ENCODE measurements around the gene F3. TPM values are rescaled to one million over a fixed set of nuclear protein-coding genes. Genes with fewer than 3 reads are reported as not detected.

F3 gene
- total RNA-seq, 1 experiment from 2014 or later, result 8.0 TPM

DNA sequence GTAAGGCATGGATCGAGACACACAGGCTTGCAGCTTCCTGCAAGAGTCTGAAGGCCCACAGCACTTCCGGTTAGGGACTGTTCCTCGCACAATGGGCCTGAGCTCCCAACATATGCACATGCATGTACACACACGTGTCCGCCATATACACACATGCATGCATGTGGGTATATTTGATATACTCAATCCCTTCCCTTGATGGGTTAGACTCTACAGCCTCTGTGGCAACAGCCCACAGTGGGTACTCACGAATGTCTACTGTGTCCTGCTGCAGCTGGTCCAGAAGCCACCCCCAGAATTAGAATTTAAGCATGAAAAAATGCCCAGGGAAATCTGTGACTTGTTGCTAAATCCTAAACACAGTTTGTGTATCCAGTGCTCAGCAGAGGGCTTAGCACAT lies 9.9 kb downstream of the F3 start:
- Histone ChIP-seq H3K4me2 (ENCODE audit: low read length) (no peak overlapping the region), H3K27ac (ENCODE audit: low read length) (no peak overlapping the region), H3K9me3 (ENCODE audit: low read length) (no peaks in the 10 kb centered on the region), H3K4me1 (ENCODE audit: insufficient read depth, low read length) (peaks cover 15% of the 10 kb centered on the region; the same call in 1 of the 2 replicates), H3K9me2 (replicated peaks; ENCODE audit: low read length) (no peaks in the 10 kb centered on the region), H3K27me3 (ENCODE audit: low read length) (no peaks in the 10 kb centered on the region), H3K4me3 (ENCODE audit: low read length) (no peak overlapping the region), H3F3A (ENCODE audit: low read length, unreplicated experiment) (no peaks in the 10 kb centered on the region), H3K79me2 (ENCODE audit: low read length) (no peaks in the 10 kb centered on the region), H3K36me3 (ENCODE audit: low read depth, low read length) (peaks cover 8% of the 10 kb centered on the region; the same call in 1 of the 2 replicates), H3K9ac (ENCODE audit: low read length) (no peak overlapping the region), H2AFZ (ENCODE audit: low read length) (no peak overlapping the region), H4K20me1 (ENCODE audit: low read length) (no peaks in the 10 kb centered on the region)
- DNase-seq, result no peak
- BruUV-seq (replicated peaks), result no TSS peak
- ChIA-PET POLR2A (ENCODE audit: unreplicated experiment) (no interaction called here), CTCF (no interaction called here)
- ATAC-seq, result no peak
- TF ChIP-seq EZH2phosphoT487 (IDR thresholded peaks at IDR 0.05; ENCODE audit: borderline replicate concordance, low read length), result no peak
- TF ChIP-seq, protein P1, sequence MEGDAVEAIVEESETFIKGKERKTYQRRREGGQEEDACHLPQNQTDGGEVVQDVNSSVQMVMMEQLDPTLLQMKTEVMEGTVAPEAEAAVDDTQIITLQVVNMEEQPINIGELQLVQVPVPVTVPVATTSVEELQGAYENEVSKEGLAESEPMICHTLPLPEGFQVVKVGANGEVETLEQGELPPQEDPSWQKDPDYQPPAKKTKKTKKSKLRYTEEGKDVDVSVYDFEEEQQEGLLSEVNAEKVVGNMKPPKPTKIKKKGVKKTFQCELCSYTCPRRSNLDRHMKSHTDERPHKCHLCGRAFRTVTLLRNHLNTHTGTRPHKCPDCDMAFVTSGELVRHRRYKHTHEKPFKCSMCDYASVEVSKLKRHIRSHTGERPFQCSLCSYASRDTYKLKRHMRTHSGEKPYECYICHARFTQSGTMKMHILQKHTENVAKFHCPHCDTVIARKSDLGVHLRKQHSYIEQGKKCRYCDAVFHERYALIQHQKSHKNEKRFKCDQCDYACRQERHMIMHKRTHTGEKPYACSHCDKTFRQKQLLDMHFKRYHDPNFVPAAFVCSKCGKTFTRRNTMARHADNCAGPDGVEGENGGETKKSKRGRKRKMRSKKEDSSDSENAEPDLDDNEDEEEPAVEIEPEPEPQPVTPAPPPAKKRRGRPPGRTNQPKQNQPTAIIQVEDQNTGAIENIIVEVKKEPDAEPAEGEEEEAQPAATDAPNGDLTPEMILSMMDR (conservative IDR thresholded peaks at IDR 0.05; ENCODE audit: low read depth, low read length), result no peak
- no peak for TF ChIP-seq EZH2 (IDR thresholded peaks at IDR 0.05; ENCODE audit: low read length, unreplicated experiment)
- intact Hi-C loops (cut with micrococcal nuclease), result loop anchor here (1.0 to 10.0 kb wide), 4 partner anchors 68 to 513 kb away; no protein-coding TSS in a partner anchor

DNA sequence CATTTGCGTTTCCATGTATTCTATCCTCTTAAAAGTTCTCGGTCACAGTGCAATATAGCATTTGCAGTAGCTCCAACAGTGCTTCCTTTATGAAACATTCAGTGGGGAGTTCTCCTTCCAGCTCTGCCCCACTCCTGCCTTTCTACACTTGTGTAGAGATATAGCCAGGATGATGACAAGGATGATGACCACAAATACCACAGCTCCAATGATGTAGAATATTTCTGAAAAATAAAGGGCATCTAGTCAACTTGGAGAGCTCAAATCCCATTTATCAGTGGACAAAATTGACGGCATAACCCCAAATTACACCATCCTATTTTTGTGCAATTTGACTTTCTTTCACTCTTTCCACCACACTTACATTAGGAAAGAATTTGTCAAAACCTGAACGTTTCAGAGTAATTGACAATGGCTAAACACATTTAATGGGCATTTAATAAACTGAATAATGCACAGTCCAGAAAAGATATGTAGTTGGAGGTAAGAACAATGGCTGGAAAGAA lies 11.1 kb downstream of the F3 start:
- H3K36me3 ChIP-seq (ENCODE audit: low read depth, low read length), result 0 out of 2 replicates have a peak, but pooled peaks cover 4% of the 10 kb centered on the region

DNA sequence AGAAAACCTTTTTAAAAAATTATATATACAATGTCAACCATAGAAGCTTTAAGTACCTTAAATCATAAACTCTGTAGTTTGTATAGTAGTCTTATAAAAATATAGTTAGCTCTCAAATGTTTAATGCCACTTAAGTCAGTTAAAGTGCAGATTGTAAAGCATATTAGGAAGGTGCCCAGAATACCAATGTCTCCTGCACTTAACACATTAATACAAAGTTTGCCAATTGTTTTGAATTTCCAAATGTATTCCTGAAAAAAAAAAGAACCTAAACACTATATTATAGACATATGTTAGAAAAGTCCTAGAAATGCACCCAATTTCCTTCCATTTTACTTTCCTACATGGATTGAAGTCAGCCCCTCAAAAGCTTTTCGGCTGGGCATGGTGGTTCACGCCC lies 12.1 kb downstream of the F3 start:
- no peaks in the 10 kb centered on the region for H3K9me2 ChIP-seq (replicated peaks; ENCODE audit: low read length)
- DNase-seq, result no peak
- H3K27ac ChIP-seq (ENCODE audit: low read length), result no peak overlapping the region
- intact Hi-C loops (cut with micrococcal nuclease), result no loop called here
- H3K4me3 ChIP-seq (ENCODE audit: low read length), result no peak overlapping the region
- H2AFZ ChIP-seq (ENCODE audit: low read length), result no peak overlapping the region
- H3K36me3 ChIP-seq (ENCODE audit: low read depth, low read length), result 0 out of 2 replicates have a peak, but pooled peaks cover 3% of the 10 kb centered on the region
- no peak for TF ChIP-seq EZH2phosphoT487 (IDR thresholded peaks at IDR 0.05; ENCODE audit: borderline replicate concordance, low read length)
- TF ChIP-seq, protein P1 (conservative IDR thresholded peaks at IDR 0.05; ENCODE audit: low read depth, low read length), result no peak
- TF ChIP-seq EZH2 (IDR thresholded peaks at IDR 0.05; ENCODE audit: low read length, unreplicated experiment), result no peak
- H3K79me2 ChIP-seq (ENCODE audit: low read length), result no peaks in the 10 kb centered on the region
- no peaks in the 10 kb centered on the region for H3K27me3 ChIP-seq (ENCODE audit: low read length)
- no peaks in the 10 kb centered on the region for H4K20me1 ChIP-seq (ENCODE audit: low read length)
- ATAC-seq, result no peak
- no peak overlapping the region for H3K4me2 ChIP-seq (ENCODE audit: low read length)
- no peaks in the 10 kb centered on the region for H3K9me3 ChIP-seq (ENCODE audit: low read length)
- no peaks in the 10 kb centered on the region for H3F3A ChIP-seq (ENCODE audit: low read length, unreplicated experiment)
- peaks cover 10% of the 10 kb centered on the region; the same call in 1 of the 2 replicates for H3K4me1 ChIP-seq (ENCODE audit: insufficient read depth, low read length)
- ChIA-PET POLR2A (ENCODE audit: unreplicated experiment) (no interaction called here), CTCF (no interaction called here)
- no TSS peak for BruUV-seq (replicated peaks)
- H3K9ac ChIP-seq (ENCODE audit: low read length), result no peak overlapping the region

More for the DNA sequence above, 11.1 kb downstream of the F3 start:
- TF ChIP-seq EZH2 (IDR thresholded peaks at IDR 0.05; ENCODE audit: low read length, unreplicated experiment) (no peak), EZH2phosphoT487 (IDR thresholded peaks at IDR 0.05; ENCODE audit: borderline replicate concordance, low read length) (no peak)
- TF ChIP-seq, protein P1 (conservative IDR thresholded peaks at IDR 0.05; ENCODE audit: low read depth, low read length), result no peak
- Histone ChIP-seq H3K27me3 (ENCODE audit: low read length) (no peaks in the 10 kb centered on the region), H3K4me3 (ENCODE audit: low read length) (no peak overlapping the region), H3K9ac (ENCODE audit: low read length) (no peak overlapping the region), H3K9me2 (replicated peaks; ENCODE audit: low read length) (no peaks in the 10 kb centered on the region), H2AFZ (ENCODE audit: low read length) (no peak overlapping the region), H3K79me2 (ENCODE audit: low read length) (no peaks in the 10 kb centered on the region), H3F3A (ENCODE audit: low read length, unreplicated experiment) (no peaks in the 10 kb centered on the region), H4K20me1 (ENCODE audit: low read length) (no peaks in the 10 kb centered on the region), H3K27ac (ENCODE audit: low read length) (no peak overlapping the region), H3K9me3 (ENCODE audit: low read length) (no peaks in the 10 kb centered on the region), H3K4me1 (ENCODE audit: insufficient read depth, low read length) (peaks cover 15% of the 10 kb centered on the region; the same call in 1 of the 2 replicates), H3K4me2 (ENCODE audit: low read length) (no peak overlapping the region)
- CTCF ChIA-PET, result no interaction called here
- intact Hi-C loops (cut with micrococcal nuclease), result loop anchor here (5.0 to 10.0 kb wide), 2 partner anchors 212 to 514 kb away; no protein-coding TSS in a partner anchor
- no peak for DNase-seq
- no TSS peak for BruUV-seq (replicated peaks)
- POLR2A ChIA-PET (ENCODE audit: unreplicated experiment), result no interaction called here
- no peak for ATAC-seq

All from PC-3 (cell line).